HFFc6 (cell line): ENCODE data around the gene IRF9. TPM values are rescaled to one million over a fixed set of nuclear protein-coding genes. Genes with fewer than 3 reads are reported as not detected.

Experiments
- DNase-seq: peaks from one replicate; pipeline ENCODE4 v3.0.0-alpha.2; 2018
- H3K27ac Mint-ChIP-seq: 2 replicates; pipeline ENCODE4 v1.8.0; 2020; ENCODE audit warnings: mild to moderate bottlenecking, mixed read lengths
- H3K27me3 Mint-ChIP-seq: 2 replicates; pipeline ENCODE4 v1.8.0; 2021; ENCODE audit warnings: mild to moderate bottlenecking, moderate library complexity, mixed read lengths; ENCODE audit not compliant: insufficient read depth
- H3K36me3 Mint-ChIP-seq: 2 replicates; pipeline ENCODE4 v1.8.0; 2021; ENCODE audit warnings: low read depth, mixed read lengths
- H3K4me1 Mint-ChIP-seq: 2 replicates; pipeline ENCODE4 v1.8.0; 2020; ENCODE audit warnings: low read depth, mixed read lengths
- H3K4me3 Mint-ChIP-seq: 2 replicates; pipeline ENCODE4 v1.8.0; 2020; ENCODE audit warnings: mild to moderate bottlenecking, moderate library complexity, mixed read lengths
- H3K9me3 Mint-ChIP-seq: 2 replicates; pipeline ENCODE4 v1.8.0; 2020; ENCODE audit warnings: mild to moderate bottlenecking, mixed read lengths
- total RNA-seq, 6 experiments: library from RNA; stranded (reverse); fragmentation: NEBNext Ultra II Directional; extraction: Animal tissue kit (Norgen Biotek cat#: 25700); gene quantifications; 2 replicates in 1 of 6; 3 replicates in 5 of 6; pipeline ENCODE4 v1.2.3, GENCODE V29; 2021
- TF ChIP-seq, protein P1 (sequence below): fragments of 200-600 bp; sonication (generic); IDR thresholded peaks from 2 replicates; pipeline ENCODE4 v1.5.0; 2021; ENCODE audit warnings: antibody characterized with exemption, mild to moderate bottlenecking

IRF9 gene
- total RNA-seq, 6 experiments from 2014 or later, result 23.6 to 38.8 (median 32.3) TPM

DNA sequence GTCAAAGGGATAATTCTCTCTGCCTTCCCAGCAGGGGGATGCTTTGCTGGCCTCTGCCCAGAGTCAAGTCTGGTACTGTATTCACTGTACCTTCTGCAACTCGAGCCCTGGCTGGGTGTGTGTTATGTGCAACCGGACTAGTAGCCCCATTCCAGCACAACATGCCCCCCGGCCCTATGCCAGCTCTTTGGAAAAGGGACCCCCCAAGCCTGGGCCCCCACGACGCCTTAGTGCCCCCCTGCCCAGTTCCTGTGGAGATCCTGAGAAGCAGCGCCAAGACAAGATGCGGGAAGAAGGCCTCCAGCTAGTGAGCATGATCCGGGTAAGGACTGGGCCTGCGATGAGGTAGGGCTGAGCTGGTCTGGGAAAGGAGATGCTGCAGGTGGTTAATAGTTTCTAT lies 10.5 kb upstream of the IRF9 start:
- H3K27me3 Mint-ChIP-seq, result peaks cover 7% of the 10 kb centered on the region
- peaks cover 9% of the 10 kb centered on the region for H3K36me3 Mint-ChIP-seq
- H3K4me3 Mint-ChIP-seq, result no peak overlapping the region
- TF ChIP-seq, protein P1, sequence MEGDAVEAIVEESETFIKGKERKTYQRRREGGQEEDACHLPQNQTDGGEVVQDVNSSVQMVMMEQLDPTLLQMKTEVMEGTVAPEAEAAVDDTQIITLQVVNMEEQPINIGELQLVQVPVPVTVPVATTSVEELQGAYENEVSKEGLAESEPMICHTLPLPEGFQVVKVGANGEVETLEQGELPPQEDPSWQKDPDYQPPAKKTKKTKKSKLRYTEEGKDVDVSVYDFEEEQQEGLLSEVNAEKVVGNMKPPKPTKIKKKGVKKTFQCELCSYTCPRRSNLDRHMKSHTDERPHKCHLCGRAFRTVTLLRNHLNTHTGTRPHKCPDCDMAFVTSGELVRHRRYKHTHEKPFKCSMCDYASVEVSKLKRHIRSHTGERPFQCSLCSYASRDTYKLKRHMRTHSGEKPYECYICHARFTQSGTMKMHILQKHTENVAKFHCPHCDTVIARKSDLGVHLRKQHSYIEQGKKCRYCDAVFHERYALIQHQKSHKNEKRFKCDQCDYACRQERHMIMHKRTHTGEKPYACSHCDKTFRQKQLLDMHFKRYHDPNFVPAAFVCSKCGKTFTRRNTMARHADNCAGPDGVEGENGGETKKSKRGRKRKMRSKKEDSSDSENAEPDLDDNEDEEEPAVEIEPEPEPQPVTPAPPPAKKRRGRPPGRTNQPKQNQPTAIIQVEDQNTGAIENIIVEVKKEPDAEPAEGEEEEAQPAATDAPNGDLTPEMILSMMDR, result no peak
- no peak overlapping the region for H3K27ac Mint-ChIP-seq
- no peaks in the 10 kb centered on the region for H3K9me3 Mint-ChIP-seq
- no peak for DNase-seq
- peaks cover 18% of the 10 kb centered on the region for H3K4me1 Mint-ChIP-seq

DNA sequence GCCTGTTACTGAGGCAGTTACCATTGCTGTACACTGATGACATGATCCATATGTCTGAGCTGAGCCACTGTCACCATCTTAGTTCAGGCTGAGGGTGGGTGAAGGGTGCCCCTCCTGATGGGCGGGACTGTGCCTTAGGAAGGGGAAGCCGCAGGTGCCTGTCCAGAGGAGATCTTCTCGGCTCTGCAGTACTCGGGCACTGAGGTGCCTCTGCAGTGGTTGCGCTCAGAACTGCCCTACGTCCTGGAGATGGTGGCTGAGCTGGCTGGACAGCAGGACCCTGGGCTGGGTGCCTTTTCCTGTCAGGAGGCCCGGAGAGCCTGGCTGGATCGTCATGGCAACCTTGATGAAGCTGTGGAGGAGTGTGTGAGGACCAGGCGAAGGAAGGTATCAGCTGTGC lies 10.1 kb upstream of the IRF9 start:
- H3K27me3 Mint-ChIP-seq, result peaks cover 5% of the 10 kb centered on the region
- H3K36me3 Mint-ChIP-seq, result peaks cover 13% of the 10 kb centered on the region
- H3K9me3 Mint-ChIP-seq, result no peaks in the 10 kb centered on the region
- H3K4me1 Mint-ChIP-seq, result peaks cover 14% of the 10 kb centered on the region
- TF ChIP-seq, protein P1, result no peak
- H3K27ac Mint-ChIP-seq, result no peak overlapping the region
- H3K4me3 Mint-ChIP-seq, result no peak overlapping the region
- no peak for DNase-seq

DNA sequence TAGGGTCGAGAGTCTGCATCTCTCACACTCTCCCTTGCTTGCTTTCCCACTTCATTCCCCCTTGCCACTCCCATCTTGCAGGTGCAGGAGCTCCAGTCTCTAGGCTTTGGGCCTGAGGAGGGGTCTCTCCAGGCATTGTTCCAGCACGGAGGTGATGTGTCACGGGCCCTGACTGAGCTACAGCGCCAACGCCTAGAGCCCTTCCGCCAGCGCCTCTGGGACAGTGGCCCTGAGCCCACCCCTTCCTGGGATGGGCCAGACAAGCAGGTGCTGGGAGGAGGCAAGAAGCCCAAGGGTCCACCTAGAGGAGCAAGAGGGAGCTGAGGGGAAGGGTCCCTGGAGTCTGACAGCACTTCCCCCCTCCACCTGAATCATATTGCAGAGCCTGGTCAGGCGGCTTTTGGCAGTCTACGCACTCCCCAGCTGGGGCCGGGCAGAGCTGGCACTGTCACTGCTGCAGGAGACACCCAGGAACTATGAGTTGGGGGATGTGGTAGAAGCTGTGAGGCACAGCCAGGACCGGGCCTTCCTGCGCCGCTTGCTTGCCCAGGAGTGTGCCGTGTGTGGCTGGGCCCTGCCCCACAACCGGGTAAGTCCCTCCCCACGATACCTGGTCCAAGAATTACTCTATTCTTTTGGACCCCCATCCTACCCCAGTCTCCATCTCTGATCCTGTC lies 9.5 kb upstream of the IRF9 start:
- Mint-ChIP-seq H3K4me3 (no peak overlapping the region), H3K27me3 (peaks cover 3% of the 10 kb centered on the region), H3K27ac (no peak overlapping the region), H3K9me3 (no peaks in the 10 kb centered on the region), H3K4me1 (peaks cover 12% of the 10 kb centered on the region), H3K36me3 (peaks cover 14% of the 10 kb centered on the region)
- DNase-seq, result no peak
- TF ChIP-seq, protein P1, result no peak

DNA sequence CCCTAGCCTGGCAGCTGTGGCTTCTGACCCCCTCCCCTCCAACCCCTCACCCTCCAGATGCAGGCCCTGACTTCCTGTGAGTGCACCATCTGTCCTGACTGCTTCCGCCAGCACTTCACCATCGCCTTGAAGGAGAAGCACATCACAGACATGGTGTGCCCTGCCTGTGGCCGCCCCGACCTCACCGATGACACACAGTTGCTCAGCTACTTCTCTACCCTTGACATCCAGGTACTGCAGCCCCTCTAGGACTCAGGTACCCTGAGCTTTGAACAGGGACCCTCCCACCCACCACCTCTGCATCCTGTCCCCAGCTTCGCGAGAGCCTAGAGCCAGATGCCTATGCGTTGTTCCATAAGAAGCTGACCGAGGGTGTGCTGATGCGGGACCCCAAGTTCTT lies 6.0 kb upstream of the IRF9 start:
- Mint-ChIP-seq H3K4me3 (no peak overlapping the region), H3K9me3 (no peaks in the 10 kb centered on the region), H3K36me3 (peaks cover 28% of the 10 kb centered on the region), H3K27me3 (peaks cover 3% of the 10 kb centered on the region; the same call in 1 of the 2 replicates), H3K4me1 (no peaks in the 10 kb centered on the region), H3K27ac (no peak overlapping the region)
- DNase-seq, result no peak
- TF ChIP-seq, protein P1, result no peak

DNA sequence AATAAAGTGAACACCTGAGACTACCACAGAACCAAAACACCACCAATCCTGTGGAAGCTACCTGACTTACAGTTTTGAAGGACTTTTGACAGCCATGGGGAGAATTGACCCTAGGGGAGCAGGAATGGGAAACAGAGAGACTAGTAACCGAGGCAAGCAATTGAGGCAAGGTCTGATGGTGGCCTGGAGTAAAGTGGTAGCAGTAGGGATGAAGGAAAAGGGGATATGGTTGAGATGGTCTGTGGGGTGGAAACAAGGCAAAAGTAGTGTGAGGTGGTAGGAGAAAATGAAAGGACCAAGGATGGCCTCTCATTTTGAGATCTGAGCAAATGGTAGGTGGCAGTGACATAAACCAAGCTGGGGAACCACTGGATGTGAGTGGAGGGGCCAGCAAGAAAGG lies 4.2 kb upstream of the IRF9 start:
- no peak overlapping the region for H3K27ac Mint-ChIP-seq
- peaks cover 3% of the 10 kb centered on the region; the same call in 1 of the 2 replicates for H3K27me3 Mint-ChIP-seq
- TF ChIP-seq, protein P1, result no peak
- no peaks in the 10 kb centered on the region for H3K9me3 Mint-ChIP-seq
- DNase-seq, result no peak
- peaks cover 29% of the 10 kb centered on the region for H3K36me3 Mint-ChIP-seq
- peaks cover 13% of the 10 kb centered on the region for H3K4me1 Mint-ChIP-seq
- no peak overlapping the region for H3K4me3 Mint-ChIP-seq
